AG08396 (cell line): ENCODE results near the gene THOP1.
"Not testable (repeated sequence)": the region's sequence is repeated elsewhere in the genome, so short reads cannot be mapped to it uniquely, and the experiment has no call there.

ENCODE experiments used
- DNase-seq: peaks from one replicate; pipeline ENCODE4 v3.0.0; 2012; ENCODE audit warnings: low spot score, mixed read lengths

Gene THOP1

DNA sequence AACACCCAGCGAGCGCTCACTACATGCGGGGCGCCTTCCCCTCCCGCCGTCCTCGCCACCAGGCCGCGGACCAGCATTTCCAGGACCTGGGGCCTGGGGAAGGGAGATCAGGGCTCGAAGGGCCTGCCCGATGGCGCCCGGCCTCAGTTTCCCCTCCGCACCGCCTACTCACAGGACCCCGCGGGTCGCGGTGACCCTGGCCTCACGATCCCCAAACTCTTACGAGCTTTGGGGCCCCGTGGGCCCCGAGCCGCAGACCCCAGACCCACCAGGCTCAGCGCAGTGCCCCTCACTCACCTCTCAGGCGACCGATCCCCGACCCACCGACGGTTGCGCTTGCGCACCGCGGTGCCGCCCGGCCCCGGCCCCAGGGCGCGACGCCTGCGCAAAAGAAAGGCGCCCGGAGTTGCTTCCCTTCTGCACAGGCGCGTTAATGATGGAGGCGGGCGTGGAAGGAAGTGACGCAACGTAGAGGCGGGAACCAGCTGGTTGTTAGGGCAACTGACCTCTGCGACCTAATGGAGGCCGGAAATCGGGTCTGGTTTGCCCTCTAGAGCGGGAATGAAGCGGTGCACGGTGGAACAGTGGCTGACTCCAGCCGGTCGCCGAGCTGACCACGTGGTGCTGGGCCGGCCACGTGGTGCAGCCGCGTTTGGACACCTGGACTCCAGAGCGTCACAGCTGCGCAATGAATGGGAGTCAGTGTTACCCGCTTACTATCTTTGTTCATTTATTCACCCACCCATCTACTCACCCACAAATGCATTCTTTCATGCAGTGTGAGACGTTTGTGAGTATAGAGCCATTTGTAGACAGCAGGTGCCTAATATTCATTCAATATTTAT lies 2.1 kb upstream of the THOP1 start, which contains the start of gene SGTA:
Gene SGTA, minus strand, starts transcription at position 338 of the 845 bp plus-strand sequence. CDS start 14,205 bp downstream, outside the sequence.
- DNase-seq, result peak; percentile 100

DNA sequence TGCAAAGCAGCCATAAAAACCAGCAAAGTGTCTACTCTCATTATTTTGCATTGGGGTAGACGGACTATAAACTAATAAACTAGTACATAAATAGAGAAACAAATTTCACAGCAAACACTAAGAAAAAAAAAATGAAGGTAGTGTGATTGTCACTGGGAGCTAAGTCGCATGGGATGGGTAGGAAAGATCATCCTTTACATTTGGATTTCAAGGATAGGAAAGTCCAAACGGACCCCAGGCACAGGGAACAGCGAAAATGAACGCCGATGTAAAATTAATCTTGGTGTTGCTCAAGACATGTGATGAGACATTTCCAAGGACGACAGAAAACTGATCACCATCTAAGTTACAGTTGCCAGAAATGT lies 1.5 kb upstream of the THOP1 start:
- DNase-seq, result no peak

DNA sequence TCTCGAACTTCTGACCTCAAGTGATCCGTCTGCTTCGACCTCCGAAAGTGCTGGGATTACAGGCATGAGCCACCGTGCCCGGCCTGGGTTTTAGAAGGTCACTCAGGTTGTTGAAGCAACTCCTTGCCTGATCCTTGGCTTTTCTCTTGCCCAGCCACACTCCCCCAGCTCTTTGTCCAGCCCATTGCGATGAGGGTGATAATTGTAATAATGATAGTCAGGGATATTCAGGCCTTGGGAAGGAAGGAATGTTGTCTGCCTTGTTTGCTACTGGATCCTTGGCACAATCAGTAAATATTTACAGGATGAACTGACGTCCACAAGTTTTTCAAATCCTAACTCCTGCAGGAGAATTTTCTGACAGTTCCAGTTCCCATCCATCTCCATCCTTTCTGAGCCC lies 1.8 kb downstream of the THOP1 start:
- DNase-seq, result no peak

DNA sequence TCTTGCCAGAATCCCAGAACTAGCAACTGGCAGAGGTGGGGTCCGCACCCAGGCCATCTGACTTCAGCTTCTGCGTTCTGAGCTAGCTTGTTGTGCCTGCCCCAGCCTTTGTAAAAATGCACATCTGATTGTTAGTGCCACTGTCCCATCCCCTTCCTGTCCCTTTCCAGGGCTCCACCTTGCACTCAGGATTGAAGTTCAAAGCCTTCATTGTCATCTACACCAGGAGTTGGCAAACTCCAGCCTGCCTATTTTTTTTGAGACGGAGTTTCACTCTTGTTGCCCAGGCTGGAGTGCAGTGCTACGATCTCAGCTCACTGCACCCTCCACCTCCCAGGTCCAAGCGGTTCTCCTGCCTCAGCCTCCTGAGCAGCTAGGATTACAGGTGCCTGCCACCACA lies 2.9 kb downstream of the THOP1 start:
- DNase-seq, result no peak

DNA sequence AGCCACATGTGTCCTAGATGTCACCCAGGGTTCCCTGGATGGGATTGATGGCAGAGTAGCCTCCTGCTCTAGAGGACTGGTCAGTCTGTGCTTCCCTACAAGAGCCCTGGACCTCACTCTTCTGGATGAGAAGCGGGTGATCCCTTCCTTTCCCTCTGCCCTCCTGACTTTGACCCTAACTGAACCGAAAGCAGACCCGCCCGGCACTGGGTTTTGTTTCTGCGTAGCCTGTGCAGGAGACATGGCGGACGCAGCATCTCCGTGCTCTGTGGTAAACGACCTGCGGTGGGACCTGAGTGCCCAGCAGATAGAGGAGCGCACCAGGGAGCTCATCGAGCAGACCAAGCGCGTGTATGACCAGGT lies 4.9 kb downstream of the THOP1 start:
- DNase-seq, result no peak

DNA sequence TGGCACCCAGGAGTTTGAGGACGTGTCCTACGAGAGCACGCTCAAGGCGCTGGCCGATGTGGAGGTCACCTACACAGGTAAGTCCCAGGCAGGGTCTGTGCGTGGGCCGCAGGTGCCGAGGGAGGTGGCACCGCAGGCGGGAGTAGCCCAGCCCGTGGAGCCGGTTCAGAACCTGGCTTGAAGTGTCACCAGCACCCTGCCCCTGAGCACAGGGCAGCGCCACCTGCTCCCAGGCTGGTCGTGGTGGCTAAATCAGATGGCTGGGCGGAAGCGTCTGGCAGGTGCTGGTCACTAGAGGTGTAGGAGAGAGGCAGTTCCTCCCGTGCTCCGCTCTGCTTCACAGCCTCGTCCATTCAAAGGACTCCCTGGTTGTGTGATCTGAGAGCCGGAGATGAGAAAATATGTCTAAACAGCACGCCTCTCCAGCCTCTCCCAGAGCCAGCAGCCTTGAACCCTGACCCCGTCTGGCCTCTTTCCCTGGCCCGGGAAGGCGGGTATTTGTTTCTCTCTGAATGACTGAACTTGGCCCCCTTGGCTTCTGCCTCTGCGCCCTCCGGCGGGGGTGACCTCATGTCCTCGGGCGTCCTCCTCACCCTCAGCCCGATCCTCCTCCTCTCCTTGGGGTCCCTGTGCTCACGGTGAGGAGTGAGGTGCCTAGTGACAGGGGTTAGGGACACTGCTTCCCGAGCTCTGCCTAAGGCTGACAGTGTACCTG lies 5.4 kb downstream of the THOP1 start:
- no peak for DNase-seq

DNA sequence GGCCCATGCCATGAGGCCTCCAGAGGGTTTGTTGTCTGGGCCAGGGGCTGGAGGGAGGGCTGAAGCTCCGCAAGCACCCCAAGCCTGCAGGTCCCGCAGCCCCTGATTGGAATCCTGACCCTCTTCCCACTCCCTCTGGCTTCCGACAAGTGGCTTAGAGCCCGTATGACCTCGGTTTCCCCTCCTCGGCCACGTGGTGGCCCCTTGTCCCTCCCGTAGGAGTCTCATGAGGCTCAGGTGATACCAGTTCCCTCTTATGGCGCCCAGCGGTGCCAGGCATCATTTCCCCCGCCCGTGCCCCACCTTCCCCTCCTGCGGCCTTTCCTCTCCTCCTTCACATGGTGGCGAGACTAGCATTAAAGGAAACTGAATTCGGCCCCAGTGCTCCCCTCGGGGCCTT lies 6.1 kb downstream of the THOP1 start:
- no peak for DNase-seq

DNA sequence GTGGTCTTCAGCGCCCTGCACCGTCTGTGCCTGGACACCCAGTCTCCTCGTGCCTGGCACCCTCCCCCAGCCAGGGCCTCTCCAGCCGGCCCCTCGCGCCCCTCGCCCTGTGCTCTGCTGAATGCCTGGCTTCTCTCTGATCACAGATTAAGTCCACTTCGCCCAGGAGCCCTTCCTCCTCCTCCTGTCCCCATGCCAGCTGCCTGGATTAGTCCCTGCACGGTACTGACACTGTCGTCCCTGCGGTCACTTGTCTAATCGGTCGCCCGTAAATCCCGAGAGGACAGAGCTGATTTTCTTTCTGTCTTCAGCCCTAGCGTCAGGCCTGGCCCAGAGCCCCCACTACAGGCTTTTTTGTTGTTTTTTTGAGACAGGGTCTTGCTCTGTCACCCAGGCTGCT lies 6.6 kb downstream of the THOP1 start:
- DNase-seq, result no peak

DNA sequence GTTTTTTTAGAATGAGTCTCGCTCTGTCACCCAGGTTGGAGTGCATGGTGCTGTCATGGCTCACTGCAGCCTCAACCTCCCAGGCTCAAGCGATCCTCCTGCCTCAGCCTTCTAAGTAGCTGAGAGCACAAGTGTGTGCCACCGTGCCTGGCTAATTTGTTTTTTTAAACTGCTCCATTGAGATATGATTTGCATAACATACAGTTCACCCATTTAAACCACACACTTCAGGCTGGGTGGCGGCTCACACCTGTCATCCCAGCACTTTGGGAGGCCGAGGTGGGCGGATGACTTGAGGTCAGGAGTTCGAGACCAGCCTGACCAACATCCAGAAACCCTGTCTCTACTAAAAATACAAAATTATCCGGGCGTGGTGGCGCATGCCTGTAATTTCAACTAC lies 7.4 kb downstream of the THOP1 start:
- DNase-seq, result not testable (repeated sequence)

DNA sequence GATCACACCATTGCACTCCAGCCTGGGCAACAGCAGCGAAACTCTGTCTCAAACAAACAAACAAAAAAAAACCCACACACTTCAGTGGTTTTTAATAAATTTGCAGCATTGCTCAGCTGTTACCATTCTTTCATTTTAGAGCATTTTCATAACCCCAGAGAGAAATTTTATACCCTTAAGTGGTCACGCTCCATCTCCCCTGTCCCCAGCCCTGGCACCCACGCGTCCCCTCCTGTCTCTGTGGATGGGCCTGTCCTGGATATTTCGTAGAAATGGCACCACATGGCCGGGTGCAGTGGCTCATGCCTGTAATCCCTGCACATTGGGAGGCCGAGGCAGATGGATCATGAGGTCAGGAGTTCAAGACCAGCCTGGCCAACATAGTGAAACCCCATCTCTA lies 7.8 kb downstream of the THOP1 start:
- no peak for DNase-seq

DNA sequence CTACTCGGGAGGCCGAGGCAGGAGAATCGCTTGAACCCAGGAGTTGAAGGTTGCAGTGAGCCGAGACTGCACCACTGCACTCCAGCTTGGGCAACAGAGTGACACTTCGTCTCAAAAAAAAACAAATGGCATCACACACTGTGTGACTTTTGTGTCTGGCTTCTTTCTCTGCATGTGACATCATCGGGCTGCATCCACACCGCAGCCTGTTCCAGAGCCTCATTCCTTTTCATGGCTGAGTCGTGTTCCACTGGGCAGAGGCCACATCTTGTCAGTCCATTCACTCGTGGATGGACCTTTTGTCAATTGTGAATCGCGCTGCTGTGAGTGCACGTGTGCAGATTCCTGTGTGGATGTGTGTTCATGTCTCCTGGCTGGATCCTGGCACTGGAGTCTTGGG lies 8.3 kb downstream of the THOP1 start:
- no peak for DNase-seq

DNA sequence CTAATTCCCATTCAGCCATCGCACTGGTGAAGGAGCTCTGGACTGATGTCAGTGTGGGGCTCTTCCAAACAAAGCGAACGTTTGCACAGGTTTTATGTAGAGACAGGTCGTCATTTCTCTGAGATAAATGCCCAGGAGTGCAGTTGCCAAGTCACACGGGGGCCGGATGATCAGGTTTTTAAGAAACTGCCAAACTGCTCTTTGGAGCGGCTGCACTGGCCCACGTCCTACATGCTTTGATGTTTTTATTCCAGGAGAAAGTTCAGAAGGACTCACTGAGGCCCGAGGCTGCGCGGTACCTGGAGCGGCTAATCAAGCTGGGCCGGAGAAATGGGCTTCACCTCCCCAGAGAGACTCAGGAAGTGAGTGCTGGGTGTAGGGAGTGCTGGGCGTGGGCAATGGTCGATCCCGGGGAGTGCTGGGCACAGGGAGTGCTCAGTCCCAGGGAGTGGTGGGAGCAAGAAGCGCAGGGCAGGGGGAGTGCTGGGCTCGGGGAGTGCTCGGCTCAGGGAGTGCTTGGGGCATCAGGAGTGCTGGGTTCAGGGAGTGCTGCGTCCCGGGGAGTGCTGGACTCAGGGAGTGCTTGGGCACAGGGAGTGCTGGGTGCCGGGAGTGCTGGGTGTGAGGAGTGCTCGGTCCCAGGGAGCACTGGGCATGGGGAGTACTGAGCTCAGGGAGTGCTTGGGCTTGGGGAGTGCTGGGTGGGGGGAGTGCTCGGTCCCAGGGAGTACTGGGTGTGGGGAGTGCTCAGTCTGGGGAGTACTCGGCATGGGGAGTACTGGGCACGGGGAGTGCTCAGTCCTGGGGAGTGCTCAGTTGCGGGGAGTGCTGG lies 10.7 kb downstream of the THOP1 start:
- DNase-seq, result no peak

DNA sequence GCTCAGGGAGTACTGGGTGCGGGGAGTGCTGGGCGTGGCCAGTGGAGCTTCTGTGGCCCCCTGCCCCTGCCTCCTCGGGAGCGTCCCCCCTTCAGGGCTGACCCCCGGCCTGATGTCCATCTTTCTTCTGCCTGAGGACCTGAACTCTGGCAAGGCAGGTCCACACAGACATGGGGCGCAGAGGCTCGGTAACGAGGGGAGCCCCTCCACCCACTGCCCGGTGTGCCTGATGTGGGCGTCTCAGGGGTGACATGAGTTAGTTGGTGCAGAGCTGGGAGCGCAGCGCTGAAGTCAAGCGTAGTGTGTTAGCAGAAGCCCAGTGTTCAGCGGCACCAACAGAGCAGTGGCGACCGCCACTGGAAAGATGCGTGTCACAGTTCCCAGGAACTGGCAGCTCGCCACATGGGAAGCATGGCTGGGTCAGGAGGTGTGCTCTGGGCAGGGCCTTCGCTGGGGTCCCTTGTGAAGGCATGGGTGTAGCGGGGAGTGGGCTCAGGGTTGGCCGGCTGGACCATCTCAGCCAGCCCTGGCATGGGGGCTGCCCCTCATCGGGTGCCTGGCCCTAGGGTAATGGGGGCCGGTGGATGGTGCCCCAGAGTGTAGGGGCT lies 11.5 kb downstream of the THOP1 start:
- no peak for DNase-seq

DNA sequence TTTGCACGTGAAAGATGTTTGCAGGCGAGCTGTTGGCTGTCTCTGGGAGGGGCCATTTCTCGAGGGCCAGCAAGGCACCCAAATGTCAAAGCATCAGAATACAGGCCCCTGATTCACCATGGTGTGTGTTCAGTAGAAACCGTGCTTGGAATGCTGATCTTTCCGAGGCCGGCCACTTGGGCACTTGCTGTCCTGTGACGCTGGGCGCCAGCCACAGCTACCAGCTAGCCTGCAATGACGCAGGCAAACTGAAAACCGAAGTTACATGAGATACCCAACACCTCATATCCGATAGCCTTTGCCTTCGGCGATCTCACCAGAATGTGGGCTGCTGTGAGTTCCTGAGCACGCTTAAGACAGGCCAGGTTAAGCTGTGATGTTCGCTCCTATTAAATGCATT lies 12.0 kb downstream of the THOP1 start:
- no peak for DNase-seq

DNA sequence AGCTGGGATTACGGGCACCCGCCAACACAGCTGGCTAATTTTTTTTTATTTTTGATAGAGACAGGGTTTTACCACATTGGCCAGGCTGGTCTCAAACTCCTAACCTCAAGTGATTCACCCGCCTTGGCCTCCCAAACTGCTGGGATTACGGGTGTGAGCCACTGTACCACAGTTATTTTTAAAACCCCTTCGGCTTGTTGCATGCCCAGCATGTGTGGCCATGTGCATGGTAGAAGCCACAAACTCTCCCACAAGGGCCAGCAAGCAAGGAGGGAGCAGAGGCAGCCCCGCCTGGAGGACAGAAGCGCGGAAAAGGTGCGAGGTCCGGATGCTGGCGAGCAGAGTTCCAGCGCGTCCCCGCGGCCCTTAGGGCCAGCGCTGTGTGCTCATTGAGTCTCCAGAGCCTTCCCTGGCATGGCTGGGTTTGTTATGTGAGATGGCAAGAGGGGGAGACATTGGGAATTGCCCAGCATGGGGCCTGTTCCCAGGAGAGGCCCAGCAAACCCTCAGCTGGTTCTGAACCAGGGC lies 12.9 kb downstream of the THOP1 start:
- DNase-seq, result no peak

DNA sequence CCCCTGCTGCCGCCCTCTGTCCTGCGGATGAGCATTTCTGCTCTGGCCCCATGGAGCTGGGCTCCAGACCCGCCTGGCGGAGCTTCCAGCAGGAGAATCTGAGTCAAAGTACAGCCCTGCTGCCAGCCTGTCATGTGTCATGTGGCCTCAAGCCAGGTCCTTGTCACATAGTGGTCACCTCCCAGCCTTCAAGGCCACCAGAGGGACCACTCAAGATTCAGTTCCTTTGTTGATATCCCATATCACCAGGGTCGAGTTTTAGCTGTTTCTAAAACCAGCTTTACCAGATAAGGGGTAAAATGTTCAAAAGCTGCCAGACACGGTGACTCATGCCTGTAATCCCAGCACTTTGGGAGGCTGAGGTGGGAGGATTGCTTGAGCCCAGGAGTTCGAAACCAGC lies 13.4 kb downstream of the THOP1 start:
- peak; percentile 47 for DNase-seq

DNA sequence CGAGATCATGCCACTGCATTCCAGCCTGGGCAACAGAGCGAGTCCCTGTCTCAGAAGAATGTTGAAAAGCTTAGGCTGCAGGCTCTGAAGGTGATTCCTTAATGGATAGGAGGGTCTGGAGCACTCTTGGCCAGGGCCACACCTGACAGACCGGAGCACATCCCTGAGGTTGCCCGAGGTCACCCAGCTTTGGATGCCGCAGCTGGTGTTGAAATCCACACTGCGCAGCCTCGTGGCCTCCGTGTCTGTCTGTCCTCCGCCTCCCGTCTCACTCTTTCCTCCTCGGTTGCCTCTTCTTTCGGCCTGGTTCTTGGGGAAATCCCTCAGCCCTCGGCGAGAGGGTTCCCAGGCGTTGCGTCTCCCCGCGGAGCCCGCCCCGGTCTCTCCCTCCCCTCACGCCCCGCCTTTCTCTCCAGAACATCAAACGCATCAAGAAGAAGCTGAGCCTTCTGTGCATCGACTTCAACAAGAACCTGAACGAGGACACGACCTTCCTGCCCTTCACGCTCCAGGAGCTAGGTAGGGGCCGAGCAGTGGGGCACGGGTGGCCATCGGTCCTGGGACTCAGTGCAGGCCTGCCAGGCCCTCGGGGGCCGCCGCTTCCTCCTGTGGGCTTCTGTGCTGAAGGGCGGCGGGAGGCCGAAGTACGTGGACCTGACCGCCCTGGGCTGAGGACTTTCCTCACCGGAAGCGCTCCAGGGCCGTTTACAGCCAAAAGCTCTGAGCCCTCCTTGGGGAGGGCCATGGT lies 14.1 kb downstream of the THOP1 start:
- DNase-seq, result no peak

DNA sequence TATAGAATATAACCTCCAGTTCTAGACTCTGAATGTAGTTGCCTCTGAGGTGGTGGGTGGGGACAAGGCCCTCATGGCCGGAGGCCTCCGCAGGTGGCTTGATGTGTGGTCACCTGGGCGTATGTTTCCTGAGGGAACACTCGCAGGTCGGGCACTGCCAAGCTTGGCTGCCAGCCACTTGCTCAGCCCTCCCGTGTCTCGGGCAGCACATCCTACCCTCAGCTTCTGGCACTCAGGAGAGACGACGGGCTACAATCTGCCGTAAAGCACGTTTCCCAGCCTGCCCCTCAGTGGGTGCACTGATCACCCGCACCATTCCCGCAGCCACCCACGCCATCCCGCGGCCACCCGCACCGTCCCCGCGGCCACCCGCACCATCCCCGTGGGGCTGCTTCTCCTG lies 15.2 kb downstream of the THOP1 start:
- DNase-seq, result no peak

DNA sequence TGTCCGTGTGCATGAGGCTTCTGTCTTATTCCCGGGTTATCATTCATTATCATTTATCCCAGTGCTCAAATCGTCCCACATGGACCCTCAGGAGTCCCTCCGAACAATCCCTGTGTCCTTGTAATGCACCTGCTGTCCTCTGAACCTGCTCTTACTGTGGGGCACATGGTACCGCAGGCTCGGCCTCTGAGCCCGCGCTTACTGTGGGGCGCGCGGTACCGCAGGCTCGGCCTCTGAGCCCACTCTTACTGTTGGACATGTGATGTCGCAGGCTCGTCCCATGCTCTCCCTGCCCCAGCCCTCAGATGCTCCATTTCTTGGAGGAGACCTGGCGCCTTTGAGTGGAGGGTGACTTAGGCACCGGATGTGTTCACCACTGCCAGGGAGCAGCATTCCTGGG lies 17.5 kb downstream of the THOP1 start:
- no peak for DNase-seq

DNA sequence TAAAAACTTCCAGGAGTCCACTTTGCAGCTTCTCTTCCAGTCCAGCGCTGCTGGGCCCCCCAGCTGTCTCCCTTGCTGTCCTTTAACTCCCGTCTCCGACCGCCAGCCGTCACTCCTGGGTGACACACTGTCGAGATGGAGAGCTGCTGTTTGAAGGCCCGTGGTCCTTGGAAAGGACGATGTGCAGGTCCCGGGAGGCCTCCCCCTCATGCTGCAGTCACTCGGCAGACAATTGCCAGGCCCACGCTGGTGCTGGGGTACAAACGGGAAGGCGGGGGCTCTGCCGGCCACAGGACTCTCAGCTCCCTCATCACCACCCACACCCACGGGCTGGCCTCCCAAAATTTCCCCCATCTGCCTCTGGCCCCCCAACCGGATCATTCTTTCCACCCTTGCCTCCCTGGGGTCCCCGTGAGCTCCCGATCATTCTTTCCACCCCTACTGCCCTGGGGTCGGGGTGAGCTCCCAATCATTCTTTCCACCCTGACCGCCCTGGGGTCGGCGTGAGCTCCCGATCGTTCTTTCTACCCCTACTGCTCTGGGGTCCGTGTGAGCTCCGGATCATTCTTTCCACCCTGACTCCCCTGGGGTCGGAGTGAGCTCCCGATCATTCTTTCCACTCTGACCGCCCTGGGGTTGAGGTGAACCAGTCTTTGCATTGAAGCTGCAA lies 18.3 kb downstream of the THOP1 start:
- no peak for DNase-seq
